WTC11 (cell line): ENCODE data around the gene LDHB. TPM values are rescaled to one million over a fixed set of nuclear protein-coding genes. Genes with fewer than 3 reads are reported as not detected.

Source experiments
- ATAC-seq: fragments of 200-7000 bp; cut with Tn5 transposase; 2 replicates; pipeline ENCODE4 v1.10.0; 2021; ENCODE audit warnings: mild to moderate bottlenecking, moderate library complexity
- CTCF ChIA-PET: fragments of 300-600 bp; sonication (Branson Sonifier 250); formaldehyde crosslinking; loops from one replicate; lab custom pipeline; 2021; ENCODE audit warnings: antibody characterized with exemption; lab: Charles Lee
- POLR2A ChIA-PET: fragments of 350-600 bp; sonication (Branson Sonifier 250); formaldehyde crosslinking; loops from one replicate; lab custom pipeline; 2021; ENCODE audit warnings: antibody characterized with exemption; lab: Charles Lee
- DNase-seq: peaks from one replicate; pipeline ENCODE4 v3.0.0; 2021; ENCODE audit warnings: low spot score
- H3K27ac Mint-ChIP-seq: 2 replicates; pipeline ENCODE4 v1.8.0; 2021; ENCODE audit warnings: mixed read lengths
- H3K27me3 Mint-ChIP-seq: 2 replicates; pipeline ENCODE4 v1.8.0; 2021; ENCODE audit warnings: low read depth, mild to moderate bottlenecking, moderate library complexity, mixed read lengths
- H3K36me3 Mint-ChIP-seq: 2 replicates; pipeline ENCODE4 v1.8.0; 2021; ENCODE audit warnings: mixed read lengths
- H3K4me1 Mint-ChIP-seq: 2 replicates; pipeline ENCODE4 v1.8.0; 2022; ENCODE audit warnings: mixed read lengths
- H3K4me3 Mint-ChIP-seq: 2 replicates; pipeline ENCODE4 v1.8.0; 2021; ENCODE audit warnings: mild to moderate bottlenecking, moderate library complexity, mixed read lengths
- H3K9me3 Mint-ChIP-seq: 2 replicates; pipeline ENCODE4 v1.8.0; 2021; ENCODE audit warnings: mixed read lengths
- CDX4 ChIP-seq: fragments of 250-450 bp; sonication (Bioruptor Pico); IDR thresholded peaks from 2 replicates; pipeline ENCODE4 v1.9.0; 2021; ENCODE audit warnings: moderate library complexity, mild to moderate bottlenecking, inconsistent platforms, borderline replicate concordance
- CREB1 ChIP-seq: sonication (generic); formaldehyde crosslinking; IDR thresholded peaks from 2 replicates; pipeline ENCODE4 v1.8.0; 2023; ENCODE audit warnings: mild to moderate bottlenecking, missing genetic modification reagents
- CREM ChIP-seq: sonication (generic); formaldehyde crosslinking; IDR thresholded peaks from 2 replicates; pipeline ENCODE4 v1.8.1; 2022; ENCODE audit warnings: mild to moderate bottlenecking, missing genetic modification reagents, moderate library complexity
- FOXP1 ChIP-seq: sonication (generic); formaldehyde crosslinking; IDR thresholded peaks from 2 replicates; pipeline ENCODE4 v1.8.0; 2022; ENCODE audit warnings: missing genetic modification reagents, mild to moderate bottlenecking, moderate library complexity, borderline replicate concordance
- MAX ChIP-seq: sonication (generic); formaldehyde crosslinking; IDR thresholded peaks from 2 replicates; pipeline ENCODE4 v1.8.0; 2022; ENCODE audit warnings: mild to moderate bottlenecking, missing genetic modification reagents
- NR2C2 ChIP-seq: sonication (generic); formaldehyde crosslinking; IDR thresholded peaks from 2 replicates; pipeline ENCODE4 v1.8.0; 2022; ENCODE audit warnings: mild to moderate bottlenecking, missing genetic modification reagents
- TEAD1 ChIP-seq: sonication (generic); formaldehyde crosslinking; IDR thresholded peaks from 2 replicates; pipeline ENCODE4 v1.8.0; 2022; ENCODE audit warnings: mild to moderate bottlenecking, missing genetic modification reagents
- ZNF138 ChIP-seq: sonication (generic); formaldehyde crosslinking; conservative IDR thresholded peaks from 2 replicates; pipeline ENCODE4 v1.8.1; 2022; ENCODE audit warnings: mild to moderate bottlenecking, moderate library complexity, missing genetic modification reagents
- ZNF671 ChIP-seq: fragments of 250-450 bp; sonication (Bioruptor Pico); IDR thresholded peaks from 2 replicates; pipeline ENCODE4 v1.8.0; 2021; ENCODE audit warnings: mild to moderate bottlenecking
- total RNA-seq: library from RNA; stranded (reverse); gene quantifications from 3 replicates; pipeline ENCODE4 v1.2.3, GENCODE V29; 2021
- TF ChIP-seq, protein P1 (sequence below): sonication (generic); formaldehyde crosslinking; IDR thresholded peaks from 2 replicates; pipeline ENCODE4 v1.8.1; 2022; ENCODE audit warnings: missing genetic modification reagents, borderline replicate concordance
- TF ChIP-seq, protein P2 (sequence below): fragments of 250-450 bp; sonication (Bioruptor Pico); IDR thresholded peaks from 2 replicates; pipeline ENCODE4 v2.1.2; 2022; ENCODE audit warnings: mild to moderate bottlenecking, moderate library complexity
- TF ChIP-seq, protein P3 (sequence below): sonication (generic); formaldehyde crosslinking; IDR thresholded peaks from 2 replicates; pipeline ENCODE4 v1.8.1; 2022; ENCODE audit warnings: low read depth, missing genetic modification reagents, borderline replicate concordance
- TF ChIP-seq, protein P4 (sequence below): fragments of 250-450 bp; sonication (Bioruptor Pico); IDR thresholded peaks from 2 replicates; pipeline ENCODE4 v1.8.0; 2021; ENCODE audit warnings: mild to moderate bottlenecking
- TF ChIP-seq, protein P5 (sequence below): sonication (generic); formaldehyde crosslinking; IDR thresholded peaks from 2 replicates; pipeline ENCODE4 v1.8.0; 2023; ENCODE audit warnings: missing genetic modification reagents

LDHB gene
- total RNA-seq, 1 experiment from 2014 or later, result 1,504 TPM

GRCh38 chr12:21643758-21644157 is 13.9 kb downstream of the LDHB start:
- Mint-ChIP-seq H3K4me3 (no peak overlapping the region), H3K4me1 (peaks cover 52% of the 10 kb centered on the region), H3K27ac (peak overlapping the region; percentile 88), H3K9me3 (no peaks in the 10 kb centered on the region), H3K27me3 (no peaks in the 10 kb centered on the region), H3K36me3 (peaks cover 90% of the 10 kb centered on the region)
- DNase-seq, result no peak
- no peak for ATAC-seq
- ChIA-PET CTCF (interaction anchor here (0.6 kb wide), 1 partner anchor 22 kb away, joined by 6 read pairs; no protein-coding TSS in a partner anchor), POLR2A (no interaction called here)
- TF ChIP-seq, protein P1, sequence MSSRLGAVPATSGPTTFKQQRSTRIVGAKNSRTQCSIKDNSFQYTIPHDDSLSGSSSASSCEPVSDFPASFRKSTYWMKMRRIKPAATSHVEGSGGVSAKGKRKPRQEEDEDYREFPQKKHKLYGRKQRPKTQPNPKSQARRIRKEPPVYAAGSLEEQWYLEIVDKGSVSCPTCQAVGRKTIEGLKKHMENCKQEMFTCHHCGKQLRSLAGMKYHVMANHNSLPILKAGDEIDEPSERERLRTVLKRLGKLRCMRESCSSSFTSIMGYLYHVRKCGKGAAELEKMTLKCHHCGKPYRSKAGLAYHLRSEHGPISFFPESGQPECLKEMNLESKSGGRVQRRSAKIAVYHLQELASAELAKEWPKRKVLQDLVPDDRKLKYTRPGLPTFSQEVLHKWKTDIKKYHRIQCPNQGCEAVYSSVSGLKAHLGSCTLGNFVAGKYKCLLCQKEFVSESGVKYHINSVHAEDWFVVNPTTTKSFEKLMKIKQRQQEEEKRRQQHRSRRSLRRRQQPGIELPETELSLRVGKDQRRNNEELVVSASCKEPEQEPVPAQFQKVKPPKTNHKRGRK (CRISPR knock-in tag), result no peak
- no peak for TF ChIP-seq FOXP1 (CRISPR knock-in tag)
- no peak for TF ChIP-seq CREM (CRISPR knock-in tag)
- TF ChIP-seq, protein P2, sequence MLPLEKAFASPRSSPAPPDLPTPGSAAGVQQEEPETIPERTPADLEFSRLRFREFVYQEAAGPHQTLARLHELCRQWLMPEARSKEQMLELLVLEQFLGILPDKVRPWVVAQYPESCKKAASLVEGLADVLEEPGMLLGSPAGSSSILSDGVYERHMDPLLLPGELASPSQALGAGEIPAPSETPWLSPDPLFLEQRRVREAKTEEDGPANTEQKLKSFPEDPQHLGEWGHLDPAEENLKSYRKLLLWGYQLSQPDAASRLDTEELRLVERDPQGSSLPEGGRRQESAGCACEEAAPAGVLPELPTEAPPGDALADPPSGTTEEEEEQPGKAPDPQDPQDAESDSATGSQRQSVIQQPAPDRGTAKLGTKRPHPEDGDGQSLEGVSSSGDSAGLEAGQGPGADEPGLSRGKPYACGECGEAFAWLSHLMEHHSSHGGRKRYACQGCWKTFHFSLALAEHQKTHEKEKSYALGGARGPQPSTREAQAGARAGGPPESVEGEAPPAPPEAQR (CRISPR knock-in tag), result no peak
- TF ChIP-seq CREB1 (CRISPR knock-in tag), result no peak
- no peak for TF ChIP-seq TEAD1 (CRISPR knock-in tag)
- TF ChIP-seq, protein P3, sequence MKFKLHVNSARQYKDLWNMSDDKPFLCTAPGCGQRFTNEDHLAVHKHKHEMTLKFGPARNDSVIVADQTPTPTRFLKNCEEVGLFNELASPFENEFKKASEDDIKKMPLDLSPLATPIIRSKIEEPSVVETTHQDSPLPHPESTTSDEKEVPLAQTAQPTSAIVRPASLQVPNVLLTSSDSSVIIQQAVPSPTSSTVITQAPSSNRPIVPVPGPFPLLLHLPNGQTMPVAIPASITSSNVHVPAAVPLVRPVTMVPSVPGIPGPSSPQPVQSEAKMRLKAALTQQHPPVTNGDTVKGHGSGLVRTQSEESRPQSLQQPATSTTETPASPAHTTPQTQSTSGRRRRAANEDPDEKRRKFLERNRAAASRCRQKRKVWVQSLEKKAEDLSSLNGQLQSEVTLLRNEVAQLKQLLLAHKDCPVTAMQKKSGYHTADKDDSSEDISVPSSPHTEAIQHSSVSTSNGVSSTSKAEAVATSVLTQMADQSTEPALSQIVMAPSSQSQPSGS (CRISPR knock-in tag), result no peak
- TF ChIP-seq, protein P4, sequence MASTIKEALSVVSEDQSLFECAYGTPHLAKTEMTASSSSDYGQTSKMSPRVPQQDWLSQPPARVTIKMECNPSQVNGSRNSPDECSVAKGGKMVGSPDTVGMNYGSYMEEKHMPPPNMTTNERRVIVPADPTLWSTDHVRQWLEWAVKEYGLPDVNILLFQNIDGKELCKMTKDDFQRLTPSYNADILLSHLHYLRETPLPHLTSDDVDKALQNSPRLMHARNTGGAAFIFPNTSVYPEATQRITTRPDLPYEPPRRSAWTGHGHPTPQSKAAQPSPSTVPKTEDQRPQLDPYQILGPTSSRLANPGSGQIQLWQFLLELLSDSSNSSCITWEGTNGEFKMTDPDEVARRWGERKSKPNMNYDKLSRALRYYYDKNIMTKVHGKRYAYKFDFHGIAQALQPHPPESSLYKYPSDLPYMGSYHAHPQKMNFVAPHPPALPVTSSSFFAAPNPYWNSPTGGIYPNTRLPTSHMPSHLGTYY (CRISPR knock-in tag), result no peak
- TF ChIP-seq ZNF671 (CRISPR knock-in tag), result no peak
- no peak for TF ChIP-seq ZNF138 (CRISPR knock-in tag)
- TF ChIP-seq, protein P5, sequence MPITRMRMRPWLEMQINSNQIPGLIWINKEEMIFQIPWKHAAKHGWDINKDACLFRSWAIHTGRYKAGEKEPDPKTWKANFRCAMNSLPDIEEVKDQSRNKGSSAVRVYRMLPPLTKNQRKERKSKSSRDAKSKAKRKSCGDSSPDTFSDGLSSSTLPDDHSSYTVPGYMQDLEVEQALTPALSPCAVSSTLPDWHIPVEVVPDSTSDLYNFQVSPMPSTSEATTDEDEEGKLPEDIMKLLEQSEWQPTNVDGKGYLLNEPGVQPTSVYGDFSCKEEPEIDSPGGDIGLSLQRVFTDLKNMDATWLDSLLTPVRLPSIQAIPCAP (CRISPR knock-in tag), result no peak
- TF ChIP-seq NR2C2 (CRISPR knock-in tag), result no peak

DNA sequence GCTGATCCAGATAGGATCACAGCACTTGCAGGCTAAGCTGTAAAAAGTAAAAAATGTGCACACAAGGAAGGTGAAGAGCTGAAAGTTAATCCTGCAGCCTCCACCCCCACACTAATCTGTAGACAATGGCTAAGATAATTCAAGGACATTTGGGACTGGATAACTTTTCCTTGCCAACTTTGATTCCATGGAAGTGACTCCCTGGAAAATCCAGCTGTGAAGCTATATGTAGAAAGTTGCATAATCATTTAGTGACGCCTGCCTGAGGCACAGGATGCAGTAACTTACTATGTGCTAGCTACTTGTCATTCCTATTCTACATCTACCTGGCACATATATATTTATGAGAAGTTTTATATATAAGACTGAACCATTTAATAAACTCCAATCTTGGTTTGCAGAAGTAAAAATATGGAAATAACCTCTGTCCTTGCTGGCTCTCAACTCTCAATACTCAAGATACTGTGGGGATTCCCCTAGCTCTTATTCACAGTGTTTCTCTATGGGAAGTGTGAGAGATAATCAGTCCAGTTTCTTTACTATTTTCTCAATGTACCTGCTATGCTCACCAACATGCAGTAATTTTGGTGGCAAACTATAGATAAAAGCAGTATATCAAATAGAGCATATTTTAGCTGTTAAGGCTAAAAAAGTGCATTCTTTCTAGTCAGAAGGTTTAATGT is 14.8 kb downstream of the LDHB start:
- peaks cover 89% of the 10 kb centered on the region for H3K36me3 Mint-ChIP-seq
- no peak for ATAC-seq
- H3K9me3 Mint-ChIP-seq, result no peaks in the 10 kb centered on the region
- H3K4me3 Mint-ChIP-seq, result no peak overlapping the region
- H3K27ac Mint-ChIP-seq, result peak overlapping the region; percentile 88
- H3K27me3 Mint-ChIP-seq, result no peaks in the 10 kb centered on the region
- ChIA-PET POLR2A (interaction anchor here (0.9 kb wide), 1 partner anchor 15 kb away, joined by 6 read pairs; the partner anchor contains the start of gene LDHB), CTCF (no interaction called here)
- TF ChIP-seq MAX (CRISPR knock-in tag), result no peak
- no peak for TF ChIP-seq CDX4 (CRISPR knock-in tag)
- DNase-seq, result no peak
- H3K4me1 Mint-ChIP-seq, result peaks cover 43% of the 10 kb centered on the region
